KMS-11 (cell line): Measurements from ENCODE around the gene ARGLU1.

Experiments
- H2AFZ ChIP-seq: fragments of 200-600 bp; sonication (generic); 2 replicates; pipeline ENCODE4 v1.6.1; 2016; ENCODE audit warnings: antibody characterized with exemption, mixed run types, low read depth
- H3K27ac ChIP-seq: fragments of 200-600 bp; sonication (generic); 2 replicates; pipeline ENCODE4 v1.6.1; 2016; ENCODE audit warnings: mild to moderate bottlenecking, mixed run types
- H3K27me3 ChIP-seq: fragments of 200-600 bp; sonication (generic); 2 replicates; pipeline ENCODE4 v1.6.1; 2017; ENCODE audit warnings: mild to moderate bottlenecking, low read depth, mixed run types, moderate library complexity; ENCODE audit not compliant: insufficient read depth
- H3K36me3 ChIP-seq: fragments of 200-600 bp; sonication (generic); 2 replicates; pipeline ENCODE4 v1.6.1; 2017; ENCODE audit warnings: mild to moderate bottlenecking, mixed run types; ENCODE audit not compliant: insufficient read depth
- H3K4me1 ChIP-seq: fragments of 200-600 bp; sonication (generic); 2 replicates; pipeline ENCODE4 v1.6.1; 2016; ENCODE audit warnings: mild to moderate bottlenecking, low read depth, mixed run types; ENCODE audit not compliant: poor library complexity, severe bottlenecking
- H3K4me2 ChIP-seq: fragments of 200-600 bp; sonication (generic); 2 replicates; pipeline ENCODE4 v1.7.0; 2016; ENCODE audit warnings: mild to moderate bottlenecking, mixed run types
- H3K4me3 ChIP-seq: fragments of 200-600 bp; sonication (generic); IDR thresholded peaks from 2 replicates; pipeline ENCODE4 v1.6.1; 2017; ENCODE audit warnings: low read depth, low read length, mixed read lengths; ENCODE audit not compliant: insufficient read depth
- H3K79me2 ChIP-seq: fragments of 200-600 bp; sonication (generic); 2 replicates; pipeline ENCODE4 v1.6.1; 2016; ENCODE audit warnings: low read depth, mixed run types; ENCODE audit not compliant: insufficient read depth
- H3K9ac ChIP-seq: fragments of 200-600 bp; sonication (generic); 2 replicates; pipeline ENCODE4 v1.6.1; 2016; ENCODE audit warnings: mild to moderate bottlenecking, mixed run types
- H4K20me1 ChIP-seq: fragments of 200-600 bp; sonication (generic); 2 replicates; pipeline ENCODE4 v1.6.1; 2016; ENCODE audit warnings: mild to moderate bottlenecking, mixed run types; ENCODE audit not compliant: insufficient read depth
- TF ChIP-seq, protein P1 (sequence below): fragments of 200-600 bp; sonication (generic); conservative IDR thresholded peaks from 2 replicates; pipeline ENCODE4 v1.6.1; 2017; ENCODE audit warnings: low read depth, mild to moderate bottlenecking, antibody characterized with exemption, low read length, moderate library complexity, mixed read lengths

The ARGLU1 gene

DNA sequence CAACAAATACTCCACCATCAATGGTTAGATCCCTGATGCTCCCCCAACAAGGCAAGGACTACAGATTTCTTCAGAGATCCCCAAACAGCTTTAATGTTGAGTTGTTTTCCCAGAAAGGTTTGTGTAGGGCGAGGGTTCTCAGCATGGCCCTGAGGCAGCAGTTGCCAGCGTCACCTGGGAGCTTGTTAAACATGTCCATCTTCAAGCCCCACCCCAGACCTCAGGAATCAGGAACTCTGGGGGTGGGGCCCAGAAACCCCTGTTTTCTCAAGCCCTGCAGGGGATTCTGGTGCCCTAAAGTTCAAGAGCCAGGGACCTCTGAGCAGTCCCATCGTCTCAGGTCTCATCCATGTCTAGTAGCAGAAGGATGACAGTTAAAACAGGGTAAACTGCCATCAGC is 42.1 kb downstream of the ARGLU1 start:
- Histone ChIP-seq H4K20me1 (no peaks in the 10 kb centered on the region), H2AFZ (no peak overlapping the region), H3K79me2 (no peaks in the 10 kb centered on the region), H3K4me3 (no peak overlapping the region), H3K27me3 (no peaks in the 10 kb centered on the region), H3K4me2 (no peak overlapping the region), H3K9ac (no peak overlapping the region), H3K36me3 (no peaks in the 10 kb centered on the region), H3K27ac (no peak overlapping the region), H3K4me1 (no peaks in the 10 kb centered on the region)
- TF ChIP-seq, protein P1, sequence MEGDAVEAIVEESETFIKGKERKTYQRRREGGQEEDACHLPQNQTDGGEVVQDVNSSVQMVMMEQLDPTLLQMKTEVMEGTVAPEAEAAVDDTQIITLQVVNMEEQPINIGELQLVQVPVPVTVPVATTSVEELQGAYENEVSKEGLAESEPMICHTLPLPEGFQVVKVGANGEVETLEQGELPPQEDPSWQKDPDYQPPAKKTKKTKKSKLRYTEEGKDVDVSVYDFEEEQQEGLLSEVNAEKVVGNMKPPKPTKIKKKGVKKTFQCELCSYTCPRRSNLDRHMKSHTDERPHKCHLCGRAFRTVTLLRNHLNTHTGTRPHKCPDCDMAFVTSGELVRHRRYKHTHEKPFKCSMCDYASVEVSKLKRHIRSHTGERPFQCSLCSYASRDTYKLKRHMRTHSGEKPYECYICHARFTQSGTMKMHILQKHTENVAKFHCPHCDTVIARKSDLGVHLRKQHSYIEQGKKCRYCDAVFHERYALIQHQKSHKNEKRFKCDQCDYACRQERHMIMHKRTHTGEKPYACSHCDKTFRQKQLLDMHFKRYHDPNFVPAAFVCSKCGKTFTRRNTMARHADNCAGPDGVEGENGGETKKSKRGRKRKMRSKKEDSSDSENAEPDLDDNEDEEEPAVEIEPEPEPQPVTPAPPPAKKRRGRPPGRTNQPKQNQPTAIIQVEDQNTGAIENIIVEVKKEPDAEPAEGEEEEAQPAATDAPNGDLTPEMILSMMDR, result no peak

DNA sequence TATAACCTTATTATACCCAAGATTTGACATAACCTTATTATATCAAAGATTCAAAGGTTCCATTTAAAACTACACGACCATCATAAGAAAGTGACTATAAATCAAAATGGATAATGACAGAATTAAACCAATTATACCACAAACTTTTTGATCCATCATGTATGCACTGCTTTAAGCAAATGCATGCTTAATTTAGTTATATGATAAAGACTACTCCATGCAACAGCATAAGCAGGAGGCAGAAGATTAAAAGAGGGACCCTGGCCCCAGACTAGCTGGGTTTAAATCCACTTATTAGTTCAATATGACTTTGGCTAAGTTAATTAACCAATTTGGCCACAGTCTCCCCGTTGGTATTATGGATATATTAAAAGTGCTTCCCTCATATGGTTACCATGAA is 43.8 kb downstream of the ARGLU1 start:
- H2AFZ ChIP-seq, result no peak overlapping the region
- TF ChIP-seq, protein P1, result no peak
- H3K4me2 ChIP-seq, result no peak overlapping the region
- no peak overlapping the region for H3K27ac ChIP-seq
- no peak overlapping the region for H3K9ac ChIP-seq
- no peaks in the 10 kb centered on the region for H3K79me2 ChIP-seq
- no peak overlapping the region for H3K4me3 ChIP-seq
- no peaks in the 10 kb centered on the region for H3K27me3 ChIP-seq
- H3K4me1 ChIP-seq, result no peaks in the 10 kb centered on the region
- H3K36me3 ChIP-seq, result no peaks in the 10 kb centered on the region
- no peaks in the 10 kb centered on the region for H4K20me1 ChIP-seq

DNA sequence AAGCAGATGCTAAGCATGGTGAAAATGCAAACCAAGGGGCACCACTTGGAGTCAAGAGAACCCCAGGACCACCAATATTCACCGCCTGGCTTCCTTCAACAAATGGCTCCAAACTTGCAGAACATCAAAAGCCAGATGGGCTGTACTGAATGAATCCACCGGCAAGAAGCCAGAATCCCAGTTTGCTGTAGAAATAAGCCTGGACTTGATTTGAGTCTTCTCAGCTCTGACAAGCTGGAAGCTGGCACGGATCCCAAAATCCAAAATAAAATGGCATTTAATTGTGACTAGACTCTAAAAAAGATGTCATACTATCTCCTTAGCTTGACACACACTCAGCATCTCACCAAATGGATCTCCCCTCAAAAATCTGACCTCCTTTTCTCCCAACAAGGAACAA is 44.4 kb downstream of the ARGLU1 start:
- Histone ChIP-seq H3K36me3 (no peaks in the 10 kb centered on the region), H3K27ac (no peak overlapping the region), H3K4me2 (no peak overlapping the region), H3K4me3 (no peak overlapping the region), H3K79me2 (no peaks in the 10 kb centered on the region), H4K20me1 (no peaks in the 10 kb centered on the region), H3K27me3 (no peaks in the 10 kb centered on the region), H3K9ac (no peak overlapping the region), H2AFZ (no peak overlapping the region), H3K4me1 (no peaks in the 10 kb centered on the region)
- TF ChIP-seq, protein P1, result no peak

DNA sequence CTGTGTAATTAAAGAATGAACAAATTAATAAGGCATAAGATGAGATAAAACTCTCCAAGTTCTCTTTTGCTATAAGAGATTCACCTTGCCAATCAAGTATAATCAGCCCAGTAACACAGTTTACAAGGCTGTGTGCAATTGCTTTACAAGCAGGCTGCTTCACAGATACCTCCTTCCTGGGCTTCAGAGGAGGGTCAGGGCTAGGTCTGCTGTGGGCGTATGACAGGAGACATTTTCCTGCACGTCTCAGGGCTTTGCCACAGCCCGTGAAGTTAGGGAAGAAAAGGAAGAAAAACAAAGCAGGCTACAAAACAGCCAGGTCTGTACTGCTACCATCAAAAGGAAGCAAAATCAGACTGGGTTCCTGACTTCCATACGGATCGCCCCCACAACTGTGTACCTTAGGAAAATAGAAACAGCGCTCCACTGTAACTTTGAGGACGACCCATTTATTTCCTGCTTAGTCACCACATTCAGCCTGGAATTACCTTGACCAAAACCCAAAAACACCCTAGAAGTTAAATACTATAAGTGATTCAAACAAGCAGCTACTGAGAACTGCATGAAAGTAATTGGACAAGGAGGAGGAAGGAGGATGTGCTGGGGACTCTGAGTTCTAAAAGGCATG is 44.9 kb downstream of the ARGLU1 start:
- Histone ChIP-seq H3K9ac (no peak overlapping the region), H3K79me2 (no peaks in the 10 kb centered on the region), H3K36me3 (no peaks in the 10 kb centered on the region), H4K20me1 (no peaks in the 10 kb centered on the region), H3K4me1 (no peaks in the 10 kb centered on the region), H3K27ac (no peak overlapping the region), H3K4me3 (no peak overlapping the region), H3K4me2 (no peak overlapping the region), H2AFZ (no peak overlapping the region), H3K27me3 (no peaks in the 10 kb centered on the region)
- TF ChIP-seq, protein P1, result no peak
